BJ (cell line): ENCODE measurements around the gene LY6G6D. TPM values are rescaled to one million over a fixed set of nuclear protein-coding genes. Genes with fewer than 3 reads are reported as not detected.
"Not testable (repeated sequence)": the region's sequence is repeated elsewhere in the genome, so short reads cannot be mapped to it uniquely, and the experiment has no call there.

Experiments used
- CTCF ChIA-PET: fragments of 350-600 bp; formaldehyde crosslinking; extraction: SDS; loops from one replicate; lab custom pipeline; 2021; ENCODE audit warnings: antibody characterized with exemption, inconsistent platforms; lab: Yijun Ruan, JAX
- POLR2A ChIA-PET: fragments of 300-600 bp; sonication (Branson Sonifier 250); formaldehyde crosslinking; extraction: SDS; loops from one replicate; lab custom pipeline; 2021; ENCODE audit warnings: antibody characterized with exemption; lab: Charles Lee
- DNase-seq: peaks from one replicate; pipeline ENCODE4 v3.0.0-alpha.2; 2011; ENCODE audit warnings: low read depth
- H3K27me3 ChIP-seq: 2 replicates; pipeline ENCODE4 v1.6.0; 2011; ENCODE audit warnings: low read length; ENCODE audit not compliant: control insufficient read depth, insufficient read depth
- H3K36me3 ChIP-seq: 2 replicates; pipeline ENCODE4 v1.5.1; 2011; ENCODE audit warnings: low read length; ENCODE audit not compliant: control insufficient read depth, insufficient read depth
- H3K4me3 ChIP-seq: 2 replicates; pipeline ENCODE4 v1.5.1; 2011; ENCODE audit warnings: low read depth, mild to moderate bottlenecking, control low read depth, low read length
- polyA plus RNA-seq: library from polyadenylated mRNA; depleted of rRNA; stranded (reverse); fragments of >200 nt; gene quantifications from 2 replicates; pipeline ENCODE4 v1.2.3, GENCODE V29; 2011
- TF ChIP-seq, protein P1 (sequence below): IDR thresholded peaks from 2 replicates; pipeline ENCODE4 v1.5.1; 2011; ENCODE audit warnings: low read depth, mild to moderate bottlenecking, control low read depth, inconsistent platforms, low read length, moderate library complexity; ENCODE audit not compliant: insufficient read depth

LY6G6D gene
- polyA plus RNA-seq, 1 experiment = not detected

GRCh38 chr6:31706599-31706998 is 8.5 kb upstream of the LY6G6D start, which contains the start of gene LY6G6F:
Gene LY6G6F (plus strand): TSS chr6:31706866. CDS start chr6:31706907, 41 bp downstream.
- Histone ChIP-seq H3K4me3 (no peak within 1 kb of the TSS), H3K27me3 (no peaks in the 10 kb centered on the region), H3K36me3 (no peaks in the 10 kb centered on the region)
- ChIA-PET CTCF (interaction anchor here (1.2 kb wide), 1 partner anchor 66 kb away, joined by 3 read pairs; no protein-coding TSS in a partner anchor), POLR2A (no interaction called here)
- DNase-seq = no peak
- TF ChIP-seq, protein P1, sequence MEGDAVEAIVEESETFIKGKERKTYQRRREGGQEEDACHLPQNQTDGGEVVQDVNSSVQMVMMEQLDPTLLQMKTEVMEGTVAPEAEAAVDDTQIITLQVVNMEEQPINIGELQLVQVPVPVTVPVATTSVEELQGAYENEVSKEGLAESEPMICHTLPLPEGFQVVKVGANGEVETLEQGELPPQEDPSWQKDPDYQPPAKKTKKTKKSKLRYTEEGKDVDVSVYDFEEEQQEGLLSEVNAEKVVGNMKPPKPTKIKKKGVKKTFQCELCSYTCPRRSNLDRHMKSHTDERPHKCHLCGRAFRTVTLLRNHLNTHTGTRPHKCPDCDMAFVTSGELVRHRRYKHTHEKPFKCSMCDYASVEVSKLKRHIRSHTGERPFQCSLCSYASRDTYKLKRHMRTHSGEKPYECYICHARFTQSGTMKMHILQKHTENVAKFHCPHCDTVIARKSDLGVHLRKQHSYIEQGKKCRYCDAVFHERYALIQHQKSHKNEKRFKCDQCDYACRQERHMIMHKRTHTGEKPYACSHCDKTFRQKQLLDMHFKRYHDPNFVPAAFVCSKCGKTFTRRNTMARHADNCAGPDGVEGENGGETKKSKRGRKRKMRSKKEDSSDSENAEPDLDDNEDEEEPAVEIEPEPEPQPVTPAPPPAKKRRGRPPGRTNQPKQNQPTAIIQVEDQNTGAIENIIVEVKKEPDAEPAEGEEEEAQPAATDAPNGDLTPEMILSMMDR = no peak

GRCh38 chr6:31707701-31708100 is 7.4 kb upstream of the LY6G6D start:
- CTCF ChIA-PET = no interaction called here
- TF ChIP-seq, protein P1 = no peak
- POLR2A ChIA-PET = no interaction called here
- H3K36me3 ChIP-seq = no peaks in the 10 kb centered on the region
- H3K27me3 ChIP-seq = no peaks in the 10 kb centered on the region
- DNase-seq = no peak
- H3K4me3 ChIP-seq = no peak overlapping the region

DNA sequence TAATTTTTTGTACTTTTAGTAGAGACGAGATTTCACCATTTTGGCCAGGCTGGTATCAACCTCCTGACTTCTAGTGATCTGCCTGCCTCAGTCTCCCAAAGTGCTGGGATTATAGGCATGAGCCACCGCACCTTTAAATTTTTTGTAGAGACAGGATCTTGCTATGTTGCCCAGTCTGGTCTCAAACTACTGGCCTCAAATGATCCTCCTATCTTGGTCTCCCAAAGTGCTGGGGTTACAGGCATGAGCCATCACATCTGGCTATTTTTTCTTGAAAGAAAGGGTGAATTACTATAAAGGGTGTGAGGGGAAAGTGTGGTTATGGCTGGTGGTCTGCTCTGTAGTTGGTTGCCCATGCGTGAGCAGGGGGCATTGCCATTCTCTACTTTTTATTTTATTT is 6.9 kb upstream of the LY6G6D start:
- no peak overlapping the region for H3K4me3 ChIP-seq
- CTCF ChIA-PET = interaction anchor here (1.0 kb wide), 1 partner anchor 122 kb away, joined by 3 read pairs; no protein-coding TSS in a partner anchor
- TF ChIP-seq, protein P1 = no peak
- no peaks in the 10 kb centered on the region for H3K36me3 ChIP-seq
- DNase-seq = no peak
- no peaks in the 10 kb centered on the region for H3K27me3 ChIP-seq
- POLR2A ChIA-PET = no interaction called here

DNA sequence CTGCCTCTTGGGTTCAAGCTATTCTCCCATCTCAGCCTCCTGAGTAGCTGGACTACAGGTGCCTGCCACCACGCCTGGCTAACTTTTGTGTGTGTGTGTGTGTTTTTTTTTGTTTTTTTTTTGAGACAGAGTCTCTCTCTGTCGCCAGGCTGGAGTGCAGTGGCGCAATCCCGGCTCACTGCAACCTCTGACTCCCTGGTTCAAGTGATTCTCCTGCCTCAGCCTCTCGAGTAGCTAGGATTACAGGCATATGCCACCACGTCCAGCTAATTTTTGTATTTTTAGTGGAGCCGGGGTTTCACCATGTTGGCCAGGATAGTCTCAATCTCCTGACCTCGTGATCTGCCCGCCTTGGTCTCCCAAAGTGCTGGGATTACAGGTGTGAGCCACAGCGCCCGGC is 6.0 kb upstream of the LY6G6D start:
- CTCF ChIA-PET = interaction anchor here (1.0 kb wide), 1 partner anchor 122 kb away, joined by 3 read pairs; no protein-coding TSS in a partner anchor
- H3K4me3 ChIP-seq, H3K27me3 ChIP-seq, H3K36me3 ChIP-seq, POLR2A ChIA-PET, DNase-seq: not testable (repeated sequence)

DNA sequence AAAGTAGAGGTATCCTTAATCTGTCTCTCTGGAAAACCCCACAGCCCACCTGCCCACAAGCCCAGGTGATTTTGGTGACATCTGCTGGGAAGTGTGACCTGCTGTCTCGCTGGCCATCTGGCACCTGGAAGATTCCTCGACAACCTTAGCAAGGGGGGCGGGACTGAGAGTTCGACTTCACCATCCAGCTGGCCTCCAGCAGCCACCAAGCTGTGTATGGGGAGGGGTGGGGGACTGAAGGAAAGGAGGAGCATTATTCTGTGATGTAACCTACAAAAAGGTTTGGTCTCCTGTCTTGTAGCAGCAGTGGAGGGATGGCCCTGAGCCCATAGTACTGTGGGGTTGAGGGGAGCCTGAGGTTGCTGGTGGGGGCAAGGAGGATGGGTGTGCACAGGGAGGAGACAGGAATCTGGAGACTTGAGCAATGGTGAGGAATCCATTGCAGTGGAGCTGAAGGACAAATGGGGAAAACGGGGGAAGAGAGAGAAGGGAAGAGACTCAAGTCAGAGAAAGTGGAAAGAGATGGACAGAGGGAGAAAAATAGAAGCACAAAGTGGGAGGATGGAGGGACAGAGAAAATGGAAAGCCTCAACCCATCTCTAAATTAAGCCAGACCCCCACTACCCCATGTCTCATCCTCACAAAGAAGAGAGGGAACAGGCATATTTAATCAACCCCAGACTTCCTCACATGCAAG is 4.5 kb upstream of the LY6G6D start:
- peaks cover 5% of the 10 kb centered on the region; the same call in 1 of the 2 replicates for H3K27me3 ChIP-seq
- TF ChIP-seq, protein P1 = no peak
- ChIA-PET CTCF (interaction anchor here (0.7 to 1.7 kb wide), 4 partner anchors 7 to 59 kb away, joined by 3 to 5 read pairs (median 4); partner anchors contain the start of gene ABHD16A), POLR2A (no interaction called here)
- no peak overlapping the region for H3K4me3 ChIP-seq
- no peaks in the 10 kb centered on the region for H3K36me3 ChIP-seq
- DNase-seq = no peak
